ENCODE results near the gene MZB1. TPM values are rescaled to one million over a fixed set of nuclear protein-coding genes. Genes with fewer than 3 reads are reported as not detected.

Gene MZB1
- polyA plus RNA-seq, 1 donor, result 1.3 TPM

DNA sequence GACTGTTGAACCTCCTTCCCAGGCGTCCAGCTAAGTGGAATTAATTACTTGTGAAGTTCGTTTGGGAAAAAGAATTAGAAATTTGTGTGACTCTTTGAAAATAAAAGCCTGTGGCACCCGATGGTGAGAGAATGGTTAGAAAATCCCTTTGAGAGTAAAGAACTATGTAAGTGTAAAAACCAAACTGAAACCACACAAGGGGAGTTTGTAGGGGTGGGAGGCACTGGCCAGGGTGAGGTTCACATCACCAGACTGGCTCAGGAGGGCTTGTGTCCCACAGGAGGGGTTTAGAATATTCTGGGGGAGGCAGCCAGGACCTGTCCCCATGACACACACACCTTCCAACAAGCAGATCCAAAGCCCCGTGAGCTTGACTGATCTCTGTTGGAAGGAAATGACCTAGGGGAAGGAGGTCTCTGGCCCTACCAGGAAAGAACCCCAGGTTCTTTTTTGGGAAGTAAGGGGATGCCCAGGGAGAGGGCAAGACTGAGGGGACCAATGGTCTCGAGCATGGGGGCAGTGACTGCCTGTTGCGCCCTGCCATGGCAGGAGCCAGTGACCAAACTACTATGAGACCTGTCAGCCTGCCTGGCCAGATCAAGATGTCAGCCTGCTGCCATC is 9.9 kb upstream of the MZB1 start:
- Histone ChIP-seq H3K27me3 (ENCODE audit: control insufficient read depth, insufficient read depth, low read length) (peaks cover 15% of the 10 kb centered on the region), H3K4me1 (ENCODE audit: control insufficient read depth, insufficient read depth, low read length) (peaks cover 9% of the 10 kb centered on the region), H3K27ac (ENCODE audit: low read length) (no peak overlapping the region), H3K9me3 (ENCODE audit: control insufficient read depth, low read depth, low read length) (no peaks in the 10 kb centered on the region), H3K4me3 (ENCODE audit: low read length) (no peak overlapping the region), H3K36me3 (ENCODE audit: control insufficient read depth, insufficient read depth, low read length) (peaks cover 2% of the 10 kb centered on the region)
- DNase-seq, result no peak
- WGBS (ENCODE audit: insufficient coverage, low lambda C conversion rate), result 90% methylated on average over 2 of the region's 6 CpGs

DNA sequence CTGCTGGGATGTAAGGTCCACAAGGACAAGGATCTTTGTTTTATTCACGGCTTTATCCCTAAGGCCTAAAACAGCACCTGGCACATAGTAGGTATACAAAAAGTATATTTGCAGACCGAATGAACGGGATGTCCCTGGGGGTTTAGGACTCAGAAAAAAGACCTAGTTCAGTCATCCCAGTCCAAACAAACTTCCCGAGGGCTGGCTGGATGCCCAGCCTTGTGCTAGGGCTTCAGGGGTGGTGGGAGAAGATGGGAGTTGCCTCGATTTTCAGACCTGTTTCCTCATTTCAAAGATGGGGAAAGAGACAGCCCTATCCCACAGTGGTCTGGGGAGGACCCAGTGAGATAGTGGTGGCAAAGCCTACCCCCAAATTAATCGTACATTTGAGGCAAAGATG is 8.2 kb upstream of the MZB1 start:
- peaks cover 32% of the 10 kb centered on the region for H3K27me3 ChIP-seq (ENCODE audit: control insufficient read depth, insufficient read depth, low read length)
- no CpG with 5 or more reads among the region's 6 CpGs for WGBS (ENCODE audit: insufficient coverage, low lambda C conversion rate)
- H3K9me3 ChIP-seq (ENCODE audit: control insufficient read depth, low read depth, low read length), result peaks cover 6% of the 10 kb centered on the region
- peaks cover 10% of the 10 kb centered on the region for H3K4me1 ChIP-seq (ENCODE audit: control insufficient read depth, insufficient read depth, low read length)
- no peak for DNase-seq
- H3K27ac ChIP-seq (ENCODE audit: low read length), result no peak overlapping the region
- no peak overlapping the region for H3K4me3 ChIP-seq (ENCODE audit: low read length)
- peaks cover 2% of the 10 kb centered on the region for H3K36me3 ChIP-seq (ENCODE audit: control insufficient read depth, insufficient read depth, low read length)

DNA sequence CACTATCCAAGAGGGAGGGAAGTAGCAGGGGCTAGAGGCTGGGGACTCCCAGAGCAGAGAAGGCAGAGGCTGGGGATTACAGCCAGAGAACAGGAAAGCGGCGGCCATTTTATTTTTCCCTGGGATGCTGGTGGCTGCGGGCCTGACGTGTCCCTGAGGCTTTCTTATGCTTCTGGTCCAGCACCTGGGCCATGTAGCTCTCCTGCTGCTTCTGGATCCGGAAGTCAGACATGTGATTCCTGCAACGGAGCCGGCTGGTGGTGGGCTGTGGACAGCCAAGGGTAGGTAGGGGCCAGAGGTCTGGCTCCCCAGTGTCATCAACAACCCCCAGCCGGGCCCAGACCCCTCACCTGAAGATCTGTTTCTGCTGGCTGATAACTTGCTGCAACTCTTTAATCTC is 7.0 kb upstream of the MZB1 start:
- H3K27me3 ChIP-seq (ENCODE audit: control insufficient read depth, insufficient read depth, low read length), result peaks cover 43% of the 10 kb centered on the region

DNA sequence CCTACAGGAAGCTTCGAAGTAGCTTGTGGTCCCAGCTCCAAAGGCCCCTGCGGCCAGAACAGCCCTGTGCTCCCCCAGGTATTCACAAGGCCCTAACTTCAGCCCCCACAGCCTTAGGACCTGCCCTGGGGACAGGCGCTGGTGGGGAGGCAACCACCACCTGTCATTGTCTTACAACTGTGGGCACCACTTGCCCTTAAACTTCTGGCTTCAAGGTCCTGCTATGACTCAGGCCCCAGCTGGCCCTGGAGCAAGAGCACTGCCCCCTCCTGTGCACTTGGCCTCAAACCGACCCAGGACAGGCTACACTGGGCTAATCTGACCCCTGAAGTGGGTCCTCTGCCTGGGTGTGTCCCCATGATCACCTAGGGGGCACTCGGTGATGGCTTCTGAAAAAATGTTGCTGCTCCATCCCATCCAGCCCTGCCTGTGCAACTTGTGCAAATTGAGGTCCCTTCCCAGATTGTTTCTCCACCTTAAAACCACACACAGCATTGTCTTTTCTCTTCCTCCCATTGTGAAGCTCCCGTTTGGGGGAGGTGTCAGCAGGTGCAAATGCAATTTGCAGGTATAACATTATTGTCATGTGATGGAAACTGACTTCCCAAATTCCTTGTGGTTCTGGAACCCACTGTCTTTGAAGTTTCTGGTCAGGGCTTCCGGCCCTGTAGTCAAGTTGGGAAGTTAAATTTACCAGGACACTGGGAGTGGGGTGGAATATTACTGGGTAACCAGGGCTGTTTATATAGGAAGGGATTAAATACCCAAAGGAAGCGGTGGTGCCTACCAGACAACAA is 6.3 kb upstream of the MZB1 start:
- H3K4me3 ChIP-seq (ENCODE audit: low read length), result no peak overlapping the region
- H3K9me3 ChIP-seq (ENCODE audit: control insufficient read depth, low read depth, low read length), result peaks cover 6% of the 10 kb centered on the region
- H3K27ac ChIP-seq (ENCODE audit: low read length), result no peak overlapping the region
- H3K27me3 ChIP-seq (ENCODE audit: control insufficient read depth, insufficient read depth, low read length), result peaks cover 43% of the 10 kb centered on the region
- peaks cover 17% of the 10 kb centered on the region for H3K4me1 ChIP-seq (ENCODE audit: control insufficient read depth, insufficient read depth, low read length)
- 100% methylated on average over 1 of the region's 8 CpGs for WGBS (ENCODE audit: insufficient coverage, low lambda C conversion rate)
- H3K36me3 ChIP-seq (ENCODE audit: control insufficient read depth, insufficient read depth, low read length), result no peaks in the 10 kb centered on the region
- no peak for DNase-seq

More for the DNA sequence above, 7.0 kb upstream of the MZB1 start:
- H3K27ac ChIP-seq (ENCODE audit: low read length), result no peak overlapping the region
- no peak overlapping the region for H3K4me3 ChIP-seq (ENCODE audit: low read length)
- no peak for DNase-seq
- peaks cover 17% of the 10 kb centered on the region for H3K4me1 ChIP-seq (ENCODE audit: control insufficient read depth, insufficient read depth, low read length)
- H3K9me3 ChIP-seq (ENCODE audit: control insufficient read depth, low read depth, low read length), result peaks cover 6% of the 10 kb centered on the region
- peaks cover 2% of the 10 kb centered on the region for H3K36me3 ChIP-seq (ENCODE audit: control insufficient read depth, insufficient read depth, low read length)
- no CpG with 5 or more reads among the region's 8 CpGs for WGBS (ENCODE audit: insufficient coverage, low lambda C conversion rate)

DNA sequence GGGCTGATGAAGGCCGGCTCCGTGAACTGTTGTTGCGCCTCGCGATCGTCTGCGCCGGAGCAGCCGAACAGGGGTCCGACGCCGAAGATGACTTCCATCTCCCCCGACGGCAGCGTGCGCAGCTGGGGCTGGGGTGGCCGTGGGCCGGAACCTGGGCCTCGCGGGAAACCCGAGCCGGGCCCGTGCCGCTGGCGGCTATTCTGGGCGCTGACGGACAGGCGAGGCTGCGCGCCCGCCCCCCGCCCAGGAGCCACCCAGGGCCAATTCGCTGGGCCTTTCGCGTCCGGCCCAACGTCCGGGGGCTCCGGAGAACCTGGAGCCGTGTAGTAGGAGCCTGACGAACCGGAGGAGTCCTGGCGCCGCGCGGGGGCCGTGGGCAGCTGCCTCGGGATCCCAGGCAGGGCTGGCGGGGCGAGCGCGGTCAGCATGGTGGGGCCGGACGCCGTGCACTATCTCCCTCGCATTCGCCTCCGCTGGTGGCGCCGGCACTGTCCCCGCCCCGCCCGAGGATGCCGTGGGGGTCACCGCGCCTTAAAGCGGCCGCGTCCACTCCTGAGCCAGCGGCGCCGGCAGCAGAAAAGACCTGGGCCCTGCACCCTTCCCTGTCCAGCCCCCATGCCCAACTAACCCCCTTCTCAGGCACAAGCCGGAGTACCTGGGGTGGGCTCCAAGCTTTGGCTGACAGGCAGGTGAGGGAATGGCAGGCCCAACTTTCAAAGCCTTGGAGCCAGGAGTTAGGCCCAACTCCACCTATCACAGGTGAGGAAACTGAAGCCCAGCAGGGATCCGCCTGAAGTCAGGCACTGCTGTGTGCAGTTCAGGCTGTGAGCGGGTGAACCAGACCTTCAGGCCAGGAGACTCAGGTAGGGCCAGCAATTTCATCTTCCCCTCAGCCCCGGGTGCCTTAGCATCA is 5.2 kb upstream of the MZB1 start, which contains the start of gene PROB1:
PROB1 (minus strand) TSS at position 451 of the 913 bp plus-strand sequence; CDS start at position 428, 23 bp downstream.
- no CpG with 5 or more reads among the region's 76 CpGs for WGBS (ENCODE audit: insufficient coverage, low lambda C conversion rate)
- Histone ChIP-seq H3K27me3 (ENCODE audit: control insufficient read depth, insufficient read depth, low read length) (peaks cover 43% of the 10 kb centered on the region), H3K36me3 (ENCODE audit: control insufficient read depth, insufficient read depth, low read length) (no peaks in the 10 kb centered on the region), H3K9me3 (ENCODE audit: control insufficient read depth, low read depth, low read length) (peaks cover 6% of the 10 kb centered on the region), H3K4me1 (ENCODE audit: control insufficient read depth, insufficient read depth, low read length) (peaks cover 17% of the 10 kb centered on the region), H3K27ac (ENCODE audit: low read length) (no peak within 1 kb of the TSS), H3K4me3 (ENCODE audit: low read length) (peak within 1 kb of the TSS; percentile 21)
- DNase-seq, result no peak

DNA sequence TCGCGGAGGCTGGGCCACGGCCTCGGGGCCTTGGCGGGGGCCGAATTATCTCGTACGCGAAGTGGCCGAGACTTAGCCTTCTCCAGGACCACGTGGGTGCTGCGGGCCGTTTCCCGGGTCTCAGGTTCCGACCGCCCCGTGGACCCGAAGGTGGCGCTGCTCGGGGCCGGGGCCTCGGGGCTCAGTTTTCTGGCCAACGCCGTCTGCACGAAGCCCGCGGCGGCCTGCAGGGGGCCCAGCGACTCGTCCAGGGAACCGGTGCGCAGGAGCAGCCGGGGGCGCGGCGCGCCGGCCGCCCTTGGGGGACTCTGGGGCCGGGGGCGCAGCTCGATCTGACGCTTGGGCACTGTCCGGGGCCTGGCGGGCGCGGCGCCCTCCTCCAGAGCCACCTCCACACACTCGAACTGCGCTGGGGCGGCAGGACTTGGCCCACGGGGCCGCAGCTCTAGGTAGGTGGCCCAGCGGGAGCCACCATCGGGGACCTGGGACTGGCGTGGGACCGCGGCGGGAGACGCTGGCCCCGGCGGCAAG is 4.5 kb upstream of the MZB1 start:
- Histone ChIP-seq H3K27ac (ENCODE audit: low read length) (no peak overlapping the region), H3K4me1 (ENCODE audit: control insufficient read depth, insufficient read depth, low read length) (peaks cover 17% of the 10 kb centered on the region), H3K36me3 (ENCODE audit: control insufficient read depth, insufficient read depth, low read length) (no peaks in the 10 kb centered on the region), H3K9me3 (ENCODE audit: control insufficient read depth, low read depth, low read length) (peaks cover 6% of the 10 kb centered on the region), H3K4me3 (ENCODE audit: low read length) (peak overlapping the region; percentile 17), H3K27me3 (ENCODE audit: control insufficient read depth, insufficient read depth, low read length) (peaks cover 43% of the 10 kb centered on the region)
- WGBS (ENCODE audit: insufficient coverage, low lambda C conversion rate), result no CpG with 5 or more reads among the region's 62 CpGs
- DNase-seq, result peak in 1 of 2 donors; percentile 60

DNA sequence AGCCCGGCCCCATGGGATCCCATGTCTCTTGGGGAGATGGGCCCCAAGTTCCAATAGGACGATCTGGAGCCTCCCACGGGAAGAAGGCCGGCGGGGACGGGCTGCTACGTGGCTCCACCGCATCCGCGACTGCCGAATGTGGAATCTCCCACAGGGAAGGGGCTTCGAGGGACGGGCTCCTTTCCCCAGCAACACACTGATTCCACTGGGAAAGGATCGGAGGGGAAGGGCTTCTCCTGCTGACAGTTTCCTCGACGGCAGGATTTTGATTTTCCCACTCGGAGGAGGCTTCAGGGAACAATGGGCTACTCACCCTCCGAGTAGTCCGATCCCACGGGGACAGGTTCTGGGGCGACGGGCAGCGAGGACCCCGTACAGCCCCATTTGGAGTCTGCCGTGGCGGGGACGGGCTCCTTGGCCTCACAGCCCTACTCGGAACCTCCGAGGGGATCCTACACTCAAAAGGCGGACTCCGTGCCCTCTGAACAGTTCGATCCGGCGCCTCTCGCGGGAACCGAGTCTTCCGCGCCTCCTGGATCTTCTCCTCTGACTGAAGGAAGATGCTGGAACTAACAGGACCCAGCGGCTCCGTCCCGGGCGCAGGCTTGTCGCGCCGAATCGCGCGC is 3.9 kb upstream of the MZB1 start:
- Histone ChIP-seq H3K4me3 (ENCODE audit: low read length) (peak overlapping the region; percentile 38), H3K27ac (ENCODE audit: low read length) (no peak overlapping the region), H3K4me1 (ENCODE audit: control insufficient read depth, insufficient read depth, low read length) (peaks cover 17% of the 10 kb centered on the region), H3K27me3 (ENCODE audit: control insufficient read depth, insufficient read depth, low read length) (peaks cover 43% of the 10 kb centered on the region), H3K9me3 (ENCODE audit: control insufficient read depth, low read depth, low read length) (peaks cover 6% of the 10 kb centered on the region), H3K36me3 (ENCODE audit: control insufficient read depth, insufficient read depth, low read length) (no peaks in the 10 kb centered on the region)
- no CpG with 5 or more reads among the region's 49 CpGs for WGBS (ENCODE audit: insufficient coverage, low lambda C conversion rate)
- DNase-seq, result no peak

DNA sequence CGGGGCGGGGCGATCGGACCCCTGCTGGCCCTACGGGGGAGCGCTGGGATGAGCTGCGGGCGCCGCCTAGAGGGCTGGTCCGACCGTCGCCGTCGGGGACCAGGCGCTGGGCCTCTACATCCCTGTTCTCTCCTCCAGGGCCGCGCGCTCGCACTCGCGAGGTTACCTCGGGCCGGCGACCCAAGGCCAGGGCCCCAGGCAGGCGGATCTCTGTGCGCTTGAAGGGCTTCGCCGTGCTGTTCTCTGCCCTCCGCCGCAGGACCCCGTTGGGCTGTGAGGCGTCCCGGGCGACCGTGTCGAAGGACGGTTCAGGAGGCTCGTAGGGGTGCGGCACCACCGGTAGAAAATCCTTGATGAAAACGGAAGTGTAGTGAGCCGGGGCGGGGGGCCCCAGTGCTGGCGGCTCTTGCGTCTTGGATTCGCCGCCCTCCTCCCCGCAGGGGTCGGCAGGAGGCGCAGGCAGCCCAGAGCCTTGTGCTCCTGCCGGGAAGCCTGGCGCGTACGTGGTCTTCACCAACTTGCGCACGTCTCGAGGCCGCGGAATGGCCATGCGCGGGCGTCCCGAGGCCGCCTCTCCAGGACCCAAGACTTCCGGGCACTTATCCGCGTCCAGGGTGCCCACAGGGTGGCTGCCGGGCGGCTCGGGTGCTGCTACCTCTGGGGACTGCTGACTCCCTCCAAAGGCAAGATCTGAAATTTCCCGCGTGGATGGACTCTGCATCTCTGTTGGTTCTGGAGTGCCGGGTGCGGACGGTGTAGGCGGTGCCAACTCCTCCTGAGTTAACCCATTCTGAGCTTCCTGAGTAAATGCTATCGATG is 3.2 kb upstream of the MZB1 start:
- Histone ChIP-seq H3K36me3 (ENCODE audit: control insufficient read depth, insufficient read depth, low read length) (no peaks in the 10 kb centered on the region), H3K9me3 (ENCODE audit: control insufficient read depth, low read depth, low read length) (peaks cover 6% of the 10 kb centered on the region), H3K4me3 (ENCODE audit: low read length) (peak overlapping the region; percentile 38), H3K4me1 (ENCODE audit: control insufficient read depth, insufficient read depth, low read length) (peaks cover 22% of the 10 kb centered on the region), H3K27me3 (ENCODE audit: control insufficient read depth, insufficient read depth, low read length) (peaks cover 43% of the 10 kb centered on the region), H3K27ac (ENCODE audit: low read length) (no peak overlapping the region)
- no CpG with 5 or more reads among the region's 77 CpGs for WGBS (ENCODE audit: insufficient coverage, low lambda C conversion rate)
- peak; percentile 54 to 70 for DNase-seq

DNA sequence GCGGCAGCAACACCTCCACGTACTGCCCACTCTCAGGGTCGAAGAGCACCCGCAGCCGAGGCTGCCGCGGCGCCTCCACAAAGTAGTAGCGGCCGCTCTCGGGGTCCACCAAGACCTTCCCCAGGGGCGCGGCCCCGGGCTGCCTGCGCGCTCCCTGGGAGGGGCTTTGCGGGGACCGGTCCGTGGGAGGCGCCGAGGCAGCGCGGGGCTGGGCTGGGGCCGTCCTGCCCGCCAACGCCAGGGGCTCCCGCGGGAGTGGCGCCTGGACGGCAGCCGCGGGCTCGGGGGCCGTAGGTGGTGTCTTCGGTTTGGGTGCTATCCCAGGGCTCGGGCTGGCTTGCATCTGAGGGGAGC is 2.6 kb upstream of the MZB1 start:
- peaks cover 27% of the 10 kb centered on the region for H3K4me1 ChIP-seq (ENCODE audit: control insufficient read depth, insufficient read depth, low read length)
- H3K4me3 ChIP-seq (ENCODE audit: low read length), result peak overlapping the region; percentile 38
- WGBS (ENCODE audit: insufficient coverage, low lambda C conversion rate), result no CpG with 5 or more reads among the region's 36 CpGs
- H3K9me3 ChIP-seq (ENCODE audit: control insufficient read depth, low read depth, low read length), result peaks cover 6% of the 10 kb centered on the region
- H3K27me3 ChIP-seq (ENCODE audit: control insufficient read depth, insufficient read depth, low read length), result peaks cover 43% of the 10 kb centered on the region
- no peaks in the 10 kb centered on the region for H3K36me3 ChIP-seq (ENCODE audit: control insufficient read depth, insufficient read depth, low read length)
- no peak overlapping the region for H3K27ac ChIP-seq (ENCODE audit: low read length)
- DNase-seq, result no peak

Measured in large intestine (tissue), 3 donors.